ENCODE measurements around the gene TM4SF20. TPM values are rescaled to one million over a fixed set of nuclear protein-coding genes. Genes with fewer than 3 reads are reported as not detected.
A peak's percentile ranks its signal among the peaks of the same experiment; 100 is the strongest.
"Not testable (repeated sequence)": the region's sequence is repeated elsewhere in the genome, so short reads cannot be mapped to it uniquely, and the experiment has no call there.

The TM4SF20 gene
- total RNA-seq, 6 experiments from 2014 or later: 0.09 to 0.34 (median 0.22) TPM

- Mint-ChIP-seq H3K36me3 (ENCODE audit: low read depth) (no peaks in the 10 kb centered on the region), H3K4me3 (no peak overlapping the region)
- TF ChIP-seq CTCF (IDR thresholded peaks at IDR 0.05): no peak
Measured at GRCh38 chr2:227365833-227366232, 13.3 kb downstream of the TM4SF20 start.

GRCh38 chr2:227364585-227365263 is 14.4 kb downstream of the TM4SF20 start:
- not testable (repeated sequence) for H3K9me3 Mint-ChIP-seq; H3K36me3 Mint-ChIP-seq (ENCODE audit: low read depth); H3K27ac Mint-ChIP-seq; H3K27me3 Mint-ChIP-seq (ENCODE audit: insufficient read depth); DNase-seq; H3K4me3 Mint-ChIP-seq
- H3K4me1 Mint-ChIP-seq (ENCODE audit: low read depth): peaks cover 39% of the 10 kb centered on the region

More at GRCh38 chr2:227365833-227366232, 13.3 kb downstream of the TM4SF20 start:
- peak overlapping the region; percentile 34; the same call in 1 of the 2 replicates for H3K27ac Mint-ChIP-seq
- H3K9me3 Mint-ChIP-seq: no peaks in the 10 kb centered on the region
- no peak for DNase-seq
- H3K27me3 Mint-ChIP-seq (ENCODE audit: insufficient read depth): no peaks in the 10 kb centered on the region; the same call in 1 of the 2 replicates
- H3K4me1 Mint-ChIP-seq (ENCODE audit: low read depth): peaks cover 50% of the 10 kb centered on the region

- peak; percentile 63 for TF ChIP-seq CTCF (IDR thresholded peaks at IDR 0.05)
- Mint-ChIP-seq H3K4me3 (no peak overlapping the region), H3K27ac (no peak overlapping the region), H3K4me1 (ENCODE audit: low read depth) (peaks cover 29% of the 10 kb centered on the region), H3K27me3 (ENCODE audit: insufficient read depth) (no peaks in the 10 kb centered on the region; the same call in 1 of the 2 replicates), H3K36me3 (ENCODE audit: low read depth) (no peaks in the 10 kb centered on the region), H3K9me3 (no peaks in the 10 kb centered on the region)
- DNase-seq: no peak
Measured at GRCh38 chr2:227363756-227364155, 15.3 kb downstream of the TM4SF20 start.

- Mint-ChIP-seq H3K27ac (no peak overlapping the region), H3K9me3 (no peaks in the 10 kb centered on the region), H3K4me3 (no peak overlapping the region), H3K36me3 (ENCODE audit: low read depth) (peaks cover 7% of the 10 kb centered on the region; the same call in 1 of the 2 replicates), H3K4me1 (ENCODE audit: low read depth) (peaks cover 6% of the 10 kb centered on the region; the same call in 1 of the 2 replicates), H3K27me3 (ENCODE audit: insufficient read depth) (no peaks in the 10 kb centered on the region)
- no peak for TF ChIP-seq CTCF (IDR thresholded peaks at IDR 0.05)
- DNase-seq: no peak
Measured at GRCh38 chr2:227360351-227360750, 18.8 kb downstream of the TM4SF20 start.

- Mint-ChIP-seq H3K36me3 (ENCODE audit: low read depth) (peaks cover 14% of the 10 kb centered on the region), H3K9me3 (no peaks in the 10 kb centered on the region), H3K4me3 (no peak overlapping the region), H3K27ac (no peak overlapping the region), H3K4me1 (ENCODE audit: low read depth) (no peaks in the 10 kb centered on the region), H3K27me3 (ENCODE audit: insufficient read depth) (no peaks in the 10 kb centered on the region)
- no peak for DNase-seq
- no peak for TF ChIP-seq CTCF (IDR thresholded peaks at IDR 0.05)
Measured at GRCh38 chr2:227351639-227352038, 27.5 kb downstream of the TM4SF20 start.

GRCh38 chr2:227349989-227350612 is 29.0 kb downstream of the TM4SF20 start:
- Mint-ChIP-seq H3K4me3 (no peak overlapping the region), H3K9me3 (no peaks in the 10 kb centered on the region), H3K36me3 (ENCODE audit: low read depth) (peaks cover 10% of the 10 kb centered on the region), H3K27ac (no peak overlapping the region), H3K4me1 (ENCODE audit: low read depth) (0 out of 2 replicates have a peak, but pooled peaks cover under 1% of the 10 kb centered on the region), H3K27me3 (ENCODE audit: insufficient read depth) (no peaks in the 10 kb centered on the region)
- DNase-seq: no peak
- TF ChIP-seq CTCF (IDR thresholded peaks at IDR 0.05): no peak
